H1 (cell line): Measurements from ENCODE around the gene AMIGO2. TPM values are rescaled to one million over a fixed set of nuclear protein-coding genes. Genes with fewer than 3 reads are reported as not detected.

Source experiments
- GTF2F1 ChIP-seq: IDR thresholded peaks from 2 replicates; pipeline ENCODE4 v1.6.1; 2012; ENCODE audit warnings: low read depth, low read length, improper control_type of control experiment, borderline replicate concordance
- RXRA ChIP-seq: IDR thresholded peaks from 2 replicates; pipeline ENCODE4 v1.6.1; 2011; ENCODE audit warnings: low read depth, mild to moderate bottlenecking, low read length, moderate library complexity; ENCODE audit not compliant: insufficient read depth
- SP2 ChIP-seq: IDR thresholded peaks from 2 replicates; pipeline ENCODE4 v1.6.1; 2012; ENCODE audit warnings: mild to moderate bottlenecking, low read length, inconsistent platforms
- USF2 ChIP-seq: IDR thresholded peaks from 2 replicates; pipeline ENCODE4 v1.6.1; 2011; ENCODE audit warnings: low read length, improper control_type of control experiment
- polyA plus RNA-seq, 7 experiments: library from polyadenylated mRNA; depleted of rRNA in 3 of 7; stranded (reverse) in 5 of 7; unstranded in 2 of 7; fragments of >200 nt in 5 of 7; fragments of 200-250 nt in 2 of 7; gene quantifications; 1 replicate in 5 of 7; 2 replicates in 1 of 7; 4 replicates in 1 of 7; pipeline versions ENCODE4 v1.2.1 to v1.2.3, GENCODE V29; 2011 to 2013; ENCODE audit warnings: missing spikeins in 2 of 7, mixed read lengths in 2 of 7
- total RNA-seq: library from RNA; stranded (reverse); fragmentation: NEBNext Ultra II Directional; extraction: Animal tissue kit (Norgen Biotek cat#: 25700); gene quantifications from 2 replicates; pipeline ENCODE4 v1.2.1, GENCODE V29; 2021

AMIGO2 gene
- total and polyA plus RNA-seq, 2 of the 8 experiments (the other 6 are each of a cell fraction or from before 2014, with no cell fraction given), result 1.7 to 3.3 TPM

GRCh38 chr12:47075192-47076084, 4.3 kb downstream of the AMIGO2 start (continued):
- TF ChIP-seq RXRA, result no peak
- no peak for TF ChIP-seq SP2
- no peak for TF ChIP-seq GTF2F1
- TF ChIP-seq USF2, result no peak
